Heart left ventricle (tissue), 13 donors: ENCODE results near the gene C11orf54.

Source experiments
- POLR2A ChIP-seq, 2 donors: fragments of 450-650 bp; IDR thresholded peaks; one replicate each; pipeline ENCODE4 v1.6.1; 2017; ENCODE audit warnings: antibody characterized with exemption in 2 of 2, mild to moderate bottlenecking in 2 of 2, moderate library complexity in 2 of 2
- TF ChIP-seq, protein P1 (sequence below), 12 donors: fragments of 200-600 bp; sonication (generic) in 4 of 12; IDR thresholded peaks; one replicate each; pipeline versions ENCODE4 v1.5.0 to v1.8.0; 2018 to 2022; ENCODE audit warnings: antibody characterized with exemption in 12 of 12, mild to moderate bottlenecking in 5 of 12
- donor health status: ischemic (EF 13 %, LVEDD 7.1; RV severe dilation, severe dysfunction).
- donor health status: DM: no; HTN: yes; CAD: no.
- donor health status: DM: no; HTN: no; CAD: no.
- donor health status: ischemic (EF 25% LVEDD 6.9; RV normal size, moderate dysfunction).
- donor health status: ischemic (EF 25% LVEDD 5.7; RV mildly dilated, moderate dysfunction).
- donor health status: ischemic (EF 35%, LVEDD 5.7; RV mildly dilated, moderate dysfunction).
- donor health status: nonischemic (EF 11% LVEDD 7.7; RV severe dilation, severe dysfunction).
- donor health status: DM: yes; HTN: yes; CAD: no.
- donor health status: PGD.
- donor health status: ischemic (EF 29% LVEDD 5.4; RV normal size, mild dysfunction).
- donor health status: nonischemic (EF 23%, LVEDD 6.1; RV moderate dilation, normal function).

DNA sequence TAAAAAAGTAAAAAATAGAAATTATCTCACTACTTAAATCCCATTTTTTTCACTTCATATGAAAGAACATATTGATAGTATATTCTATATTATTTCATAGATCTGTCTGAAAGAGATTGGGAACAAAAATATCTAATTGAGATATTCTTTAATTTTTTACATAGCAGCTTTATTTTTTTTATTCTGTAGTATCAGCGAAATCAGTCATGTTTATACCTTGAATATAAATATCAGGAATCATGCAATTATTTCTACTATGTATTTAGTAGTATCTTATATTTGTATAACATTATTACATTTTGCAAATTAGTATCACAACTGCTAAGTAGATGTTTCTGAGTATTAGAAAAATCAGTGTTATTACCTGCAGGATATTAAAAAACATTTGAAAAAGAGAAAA lies 20.4 kb downstream of the C11orf54 start:
- no peak for TF ChIP-seq POLR2A (IDR thresholded peaks at IDR 0.05)
- TF ChIP-seq, protein P1, sequence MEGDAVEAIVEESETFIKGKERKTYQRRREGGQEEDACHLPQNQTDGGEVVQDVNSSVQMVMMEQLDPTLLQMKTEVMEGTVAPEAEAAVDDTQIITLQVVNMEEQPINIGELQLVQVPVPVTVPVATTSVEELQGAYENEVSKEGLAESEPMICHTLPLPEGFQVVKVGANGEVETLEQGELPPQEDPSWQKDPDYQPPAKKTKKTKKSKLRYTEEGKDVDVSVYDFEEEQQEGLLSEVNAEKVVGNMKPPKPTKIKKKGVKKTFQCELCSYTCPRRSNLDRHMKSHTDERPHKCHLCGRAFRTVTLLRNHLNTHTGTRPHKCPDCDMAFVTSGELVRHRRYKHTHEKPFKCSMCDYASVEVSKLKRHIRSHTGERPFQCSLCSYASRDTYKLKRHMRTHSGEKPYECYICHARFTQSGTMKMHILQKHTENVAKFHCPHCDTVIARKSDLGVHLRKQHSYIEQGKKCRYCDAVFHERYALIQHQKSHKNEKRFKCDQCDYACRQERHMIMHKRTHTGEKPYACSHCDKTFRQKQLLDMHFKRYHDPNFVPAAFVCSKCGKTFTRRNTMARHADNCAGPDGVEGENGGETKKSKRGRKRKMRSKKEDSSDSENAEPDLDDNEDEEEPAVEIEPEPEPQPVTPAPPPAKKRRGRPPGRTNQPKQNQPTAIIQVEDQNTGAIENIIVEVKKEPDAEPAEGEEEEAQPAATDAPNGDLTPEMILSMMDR (IDR thresholded peaks at IDR 0.05), result no peak
